Natural killer cell (primary cell): Measurements from ENCODE around the gene CH25H. TPM values are rescaled to one million over a fixed set of nuclear protein-coding genes. Genes with fewer than 3 reads are reported as not detected.
"Not testable (repeated sequence)": the region's sequence is repeated elsewhere in the genome, so short reads cannot be mapped to it uniquely, and the experiment has no call there.

Experiments used
- ATAC-seq, 3 donors: fragments of 150-1000 bp in 2 of 3; fragments of 200-7000 bp in 1 of 3; cut with Tn5 transposase; 1 replicate in 1 of 3; 2 replicates in 2 of 3; pipeline ENCODE4 v1.10.0; 2021; ENCODE audit warnings: mild to moderate bottlenecking in 2 of 3, moderate library complexity in 2 of 3
- DNase-seq, 2 donors: peaks; one replicate each; pipeline versions ENCODE4 v3.0.0 to v3.0.0-alpha.2; 2013 to 2021; ENCODE audit warnings: mixed read lengths in 1 of 2
- H3K27ac ChIP-seq: one replicate; pipeline ENCODE4 v1.5.1; 2013; ENCODE audit warnings: mild to moderate bottlenecking, low read length
- H3K27me3 ChIP-seq: one replicate; pipeline ENCODE4 v1.6.1; 2013; ENCODE audit warnings: low read length; ENCODE audit not compliant: control insufficient read depth, insufficient read depth
- H3K36me3 ChIP-seq: one replicate; pipeline ENCODE4 v1.6.1; 2013; ENCODE audit warnings: low read length; ENCODE audit not compliant: control insufficient read depth, insufficient read depth
- H3K4me1 ChIP-seq: one replicate; pipeline ENCODE4 v1.6.1; 2013; ENCODE audit warnings: low read length; ENCODE audit not compliant: control insufficient read depth, insufficient read depth
- H3K4me3 ChIP-seq: one replicate; pipeline ENCODE4 v1.5.1; 2013; ENCODE audit warnings: low read length
- H3K9me3 ChIP-seq: one replicate; pipeline ENCODE4 v1.6.1; 2013; ENCODE audit warnings: low read length; ENCODE audit not compliant: control insufficient read depth, insufficient read depth
- H3K27ac Mint-ChIP-seq, 2 donors: one replicate each; pipeline ENCODE4 v1.8.0; 2022; ENCODE audit warnings: mild to moderate bottlenecking in 2 of 2, mixed read lengths in 2 of 2, moderate library complexity in 1 of 2
- H3K27me3 Mint-ChIP-seq, 2 donors: one replicate each; pipeline ENCODE4 v1.8.0; 2022; ENCODE audit warnings: low read depth in 2 of 2, mixed read lengths in 2 of 2
- H3K36me3 Mint-ChIP-seq: one replicate; pipeline ENCODE4 v1.8.0; 2022; ENCODE audit warnings: mixed read lengths
- H3K4me1 Mint-ChIP-seq, 2 donors: one replicate each; pipeline ENCODE4 v1.8.0; 2022; ENCODE audit warnings: mixed read lengths in 2 of 2
- H3K4me3 Mint-ChIP-seq: one replicate; pipeline ENCODE4 v1.8.0; 2022; ENCODE audit warnings: mild to moderate bottlenecking, moderate library complexity, mixed read lengths
- H3K9me3 Mint-ChIP-seq, 2 donors: one replicate each; pipeline ENCODE4 v1.8.0; 2022; ENCODE audit warnings: mixed read lengths in 2 of 2
- WGBS: methylation state at CpG from one replicate; pipeline ENCODE4 v1.1.7; 2013; ENCODE audit warnings: missing lambda C conversion rate; ENCODE audit not compliant: insufficient coverage; 5-methylcytosine and 5-hydroxymethylcytosine counted together
- intact Hi-C: fragments of 100-400 bp; cut with micrococcal nuclease; formaldehyde crosslinking; loops from one replicate; pipeline ENCODE4 v1.14.2; 2022
- total RNA-seq, 4 donors: library from RNA; stranded (reverse); fragments of 120-200 nt in 1 of 4; gene quantifications; one replicate each; pipeline versions ENCODE4 v1.2.3 to v1.2.4, GENCODE V29; 2013 to 2022
- TF ChIP-seq, protein P1 (sequence below): fragments of 200-600 bp; IDR thresholded peaks from one replicate; pipeline ENCODE4 v1.8.0; 2022; ENCODE audit warnings: antibody characterized with exemption

Gene CH25H
- total RNA-seq, 3 donors from 2014 or later (not counting 1 experiment from before 2014, with no cell fraction given): 0.20 TPM; not detected in 2

DNA sequence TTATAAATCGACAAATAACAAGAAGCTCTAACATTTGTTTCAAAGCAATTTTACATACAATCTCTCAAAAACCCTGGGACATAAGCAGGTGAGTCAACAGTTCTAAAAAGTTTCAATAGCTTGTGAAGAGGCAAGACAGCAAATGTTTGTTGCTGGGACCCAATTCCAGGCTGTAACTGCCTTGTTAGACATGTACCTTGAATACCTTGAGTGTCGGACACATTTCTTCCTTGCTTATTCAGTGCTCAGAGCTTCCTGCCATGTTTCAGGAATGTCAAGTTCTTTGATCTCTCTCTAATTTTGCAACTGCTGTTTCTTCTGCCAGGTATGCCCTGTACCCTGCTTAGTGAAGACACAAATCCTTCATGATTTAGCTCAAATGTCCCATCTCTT lies 5.1 kb downstream of the CH25H start:
- WGBS: 96% methylated on average over 2 of the region's 2 CpGs
- ATAC-seq: no peak
- Mint-ChIP-seq H3K4me3 (no peak overlapping the region), H3K27ac (no peak overlapping the region), H3K36me3 (no peaks in the 10 kb centered on the region), H3K27me3 (peaks cover 16 to 19% of the 10 kb centered on the region in 2 donors), H3K4me1 (peaks cover 9 to 17% of the 10 kb centered on the region in 2 donors), H3K9me3 (no peaks in the 10 kb centered on the region)
- peaks cover 8% of the 10 kb centered on the region for H3K4me1 ChIP-seq
- peaks cover 10% of the 10 kb centered on the region for H3K27me3 ChIP-seq
- no peak for DNase-seq
- no peak overlapping the region for H3K4me3 ChIP-seq
- TF ChIP-seq, protein P1, sequence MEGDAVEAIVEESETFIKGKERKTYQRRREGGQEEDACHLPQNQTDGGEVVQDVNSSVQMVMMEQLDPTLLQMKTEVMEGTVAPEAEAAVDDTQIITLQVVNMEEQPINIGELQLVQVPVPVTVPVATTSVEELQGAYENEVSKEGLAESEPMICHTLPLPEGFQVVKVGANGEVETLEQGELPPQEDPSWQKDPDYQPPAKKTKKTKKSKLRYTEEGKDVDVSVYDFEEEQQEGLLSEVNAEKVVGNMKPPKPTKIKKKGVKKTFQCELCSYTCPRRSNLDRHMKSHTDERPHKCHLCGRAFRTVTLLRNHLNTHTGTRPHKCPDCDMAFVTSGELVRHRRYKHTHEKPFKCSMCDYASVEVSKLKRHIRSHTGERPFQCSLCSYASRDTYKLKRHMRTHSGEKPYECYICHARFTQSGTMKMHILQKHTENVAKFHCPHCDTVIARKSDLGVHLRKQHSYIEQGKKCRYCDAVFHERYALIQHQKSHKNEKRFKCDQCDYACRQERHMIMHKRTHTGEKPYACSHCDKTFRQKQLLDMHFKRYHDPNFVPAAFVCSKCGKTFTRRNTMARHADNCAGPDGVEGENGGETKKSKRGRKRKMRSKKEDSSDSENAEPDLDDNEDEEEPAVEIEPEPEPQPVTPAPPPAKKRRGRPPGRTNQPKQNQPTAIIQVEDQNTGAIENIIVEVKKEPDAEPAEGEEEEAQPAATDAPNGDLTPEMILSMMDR: no peak
- no peak overlapping the region for H3K27ac ChIP-seq
- no peaks in the 10 kb centered on the region for H3K36me3 ChIP-seq
- no peaks in the 10 kb centered on the region for H3K9me3 ChIP-seq
- intact Hi-C loops: no loop called here

DNA sequence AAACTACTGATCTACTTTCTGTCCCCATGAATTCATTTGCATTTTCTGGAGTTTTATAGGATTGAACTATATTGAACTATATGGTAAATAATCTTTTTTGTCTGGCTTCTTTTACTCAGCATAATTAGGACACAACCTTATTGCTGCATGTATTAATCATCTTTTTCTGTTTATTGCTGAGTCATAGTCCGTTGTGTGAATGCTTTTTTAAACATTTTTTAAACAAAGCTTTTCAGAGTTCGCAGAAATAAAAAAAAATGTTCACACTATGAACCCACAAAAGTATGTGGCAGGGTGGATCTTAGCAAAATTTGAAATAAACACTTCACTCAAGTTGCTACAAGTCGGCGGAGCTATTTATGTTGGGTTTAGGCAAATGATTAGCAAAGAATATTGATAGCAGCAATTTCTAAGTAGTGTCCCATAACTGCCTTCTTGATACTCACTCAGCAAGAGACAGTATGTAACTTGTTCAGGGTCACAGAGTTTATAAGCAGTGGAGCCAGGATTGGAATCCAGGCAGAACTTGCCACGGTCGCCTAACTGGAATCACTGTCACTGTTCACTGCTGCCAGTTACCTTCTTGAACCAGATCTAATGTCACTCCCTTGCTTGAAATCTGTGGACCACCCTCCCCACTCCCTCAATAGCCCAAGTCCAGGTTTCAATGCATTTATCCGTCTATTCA lies 5.6 kb downstream of the CH25H start:
- intact Hi-C loops: no loop called here
- Histone ChIP-seq H3K9me3 (no peaks in the 10 kb centered on the region), H3K4me3 (no peak overlapping the region), H3K36me3 (no peaks in the 10 kb centered on the region), H3K27ac (no peak overlapping the region), H3K27me3 (peaks cover 4% of the 10 kb centered on the region), H3K4me1 (peaks cover 3% of the 10 kb centered on the region)
- 89% methylated on average over 3 of the region's 7 CpGs for whole genome bisulfite sequencing
- Mint-ChIP-seq H3K36me3 (no peaks in the 10 kb centered on the region), H3K27ac (no peak overlapping the region), H3K4me3 (peak overlapping the region; percentile 35), H3K9me3 (no peaks in the 10 kb centered on the region), H3K4me1 (peaks cover 4 to 12% of the 10 kb centered on the region in 2 donors), H3K27me3 (peaks cover 11 to 14% of the 10 kb centered on the region in 2 donors)
- DNase-seq (no peak), ATAC-seq (peak in 2 of 3 donors; percentile 26 to 54)
- TF ChIP-seq, protein P1: no peak

DNA sequence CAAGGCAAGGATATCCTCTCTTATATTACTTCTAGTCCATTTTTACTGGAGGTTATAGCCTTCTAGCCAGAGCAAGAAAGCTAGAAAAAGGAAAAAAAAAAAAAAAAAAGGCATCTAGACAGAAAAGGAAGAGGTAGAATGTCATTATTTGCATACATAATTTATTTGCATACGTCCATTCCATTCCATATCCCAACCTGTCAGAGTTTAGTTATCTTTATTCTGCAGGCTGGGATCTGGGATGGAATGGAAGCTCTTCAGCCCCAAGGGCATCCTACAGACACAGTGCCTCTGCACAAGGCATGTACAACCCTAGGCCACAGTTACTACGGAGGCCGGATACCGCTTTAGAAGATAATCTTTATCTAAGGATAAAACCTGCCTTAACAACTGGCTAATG lies 9.6 kb downstream of the CH25H start:
- Mint-ChIP-seq H3K27me3 (peaks cover 12 to 16% of the 10 kb centered on the region in 2 donors), H3K36me3 (no peaks in the 10 kb centered on the region), H3K4me1 (peaks cover 0 to 8% of the 10 kb centered on the region in 2 donors), H3K4me3 (no peak overlapping the region), H3K27ac (no peak overlapping the region), H3K9me3 (no peaks in the 10 kb centered on the region)
- no peaks in the 10 kb centered on the region for H3K9me3 ChIP-seq
- H3K36me3 ChIP-seq: no peaks in the 10 kb centered on the region
- H3K27ac ChIP-seq: no peak overlapping the region
- H3K4me1 ChIP-seq: no peaks in the 10 kb centered on the region
- no peaks in the 10 kb centered on the region for H3K27me3 ChIP-seq
- H3K4me3 ChIP-seq: no peak overlapping the region
- TF ChIP-seq, protein P1: no peak
- intact Hi-C loops: no loop called here
- no peak for ATAC-seq
- WGBS: 100% methylated on average over 3 of the region's 4 CpGs
- DNase-seq: no peak

DNA sequence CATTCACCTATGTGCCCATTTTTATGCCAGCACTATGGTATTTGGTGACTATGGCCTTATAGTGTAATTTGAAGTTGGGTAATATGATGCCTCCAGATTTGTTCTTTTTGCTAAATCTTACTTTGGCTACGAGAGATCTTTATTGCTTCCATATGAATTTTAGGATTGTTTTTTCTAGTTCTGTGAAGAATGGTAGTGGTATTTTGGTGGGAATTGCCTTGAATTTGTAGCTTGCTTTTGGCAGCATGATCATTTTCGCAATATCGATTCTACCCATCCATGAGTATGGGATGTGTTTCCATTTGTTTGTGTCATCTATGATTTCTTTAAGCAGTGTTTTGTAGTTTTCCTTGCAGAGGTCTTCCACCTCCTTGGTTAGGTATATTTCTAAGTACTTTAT lies 15.8 kb downstream of the CH25H start:
- ATAC-seq: not testable (repeated sequence)

More for the DNA sequence above, 15.8 kb downstream of the CH25H start:
- DNase-seq, H3K27ac Mint-ChIP-seq, H3K4me3 Mint-ChIP-seq, H3K4me3 ChIP-seq, H3K36me3 Mint-ChIP-seq, H3K9me3 ChIP-seq, H3K36me3 ChIP-seq, intact Hi-C loops, H3K27ac ChIP-seq, H3K9me3 Mint-ChIP-seq, H3K27me3 ChIP-seq, H3K4me1 ChIP-seq, H3K4me1 Mint-ChIP-seq: not testable (repeated sequence)
- WGBS: 98% methylated on average over 3 of the region's 3 CpGs
- peaks cover 20 to 48% of the 10 kb centered on the region in 2 donors for H3K27me3 Mint-ChIP-seq
